ENCODE results near the gene U2AF1L4.
A peak's percentile ranks its signal among the peaks of the same experiment; 100 is the strongest.
"Not testable (repeated sequence)": the region's sequence is repeated elsewhere in the genome, so short reads cannot be mapped to it uniquely, and the experiment has no call there.

The U2AF1L4 gene

DNA sequence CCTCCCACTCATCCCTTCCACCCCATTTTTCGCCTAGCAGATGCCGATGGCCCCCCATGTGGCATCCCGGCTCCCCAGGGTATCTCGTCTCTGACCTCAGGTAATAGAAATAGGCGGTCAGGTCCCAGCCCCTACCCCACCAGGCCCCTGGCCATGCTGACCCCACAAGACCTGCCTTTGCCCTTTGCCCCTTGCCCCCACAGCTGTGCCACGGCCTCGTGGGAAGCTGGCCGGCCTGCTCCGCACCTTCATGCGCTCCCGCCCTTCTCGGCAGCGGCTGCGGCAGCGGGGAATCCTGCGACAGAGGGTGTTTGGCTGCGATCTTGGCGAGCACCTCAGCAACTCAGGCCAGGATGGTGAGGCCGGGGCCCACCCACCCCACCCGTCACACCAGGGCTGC lies 35.5 kb upstream of the U2AF1L4 start:
- DNase-seq (ENCODE audit: low read depth in 2 of 2) = no peak

DNA sequence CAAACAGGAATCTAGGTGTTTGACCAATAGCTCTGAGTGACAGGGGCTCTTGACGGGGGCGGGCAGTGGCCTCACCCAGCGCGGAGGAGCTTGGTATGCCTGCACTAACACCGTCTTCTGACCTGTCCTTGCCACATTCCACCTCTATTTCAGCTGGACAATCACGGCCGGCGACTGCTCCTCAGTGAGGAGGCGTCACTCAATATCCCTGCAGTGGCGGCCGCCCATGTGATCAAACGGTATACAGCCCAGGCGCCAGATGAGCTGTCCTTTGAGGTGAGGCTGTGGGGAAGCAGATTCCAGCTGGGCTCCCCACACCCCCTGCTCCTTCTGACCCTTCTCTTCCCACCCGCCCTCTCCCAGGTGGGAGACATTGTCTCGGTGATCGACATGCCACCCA lies 34.8 kb upstream of the U2AF1L4 start:
- DNase-seq (ENCODE audit: low read depth in 2 of 2) = no peak

DNA sequence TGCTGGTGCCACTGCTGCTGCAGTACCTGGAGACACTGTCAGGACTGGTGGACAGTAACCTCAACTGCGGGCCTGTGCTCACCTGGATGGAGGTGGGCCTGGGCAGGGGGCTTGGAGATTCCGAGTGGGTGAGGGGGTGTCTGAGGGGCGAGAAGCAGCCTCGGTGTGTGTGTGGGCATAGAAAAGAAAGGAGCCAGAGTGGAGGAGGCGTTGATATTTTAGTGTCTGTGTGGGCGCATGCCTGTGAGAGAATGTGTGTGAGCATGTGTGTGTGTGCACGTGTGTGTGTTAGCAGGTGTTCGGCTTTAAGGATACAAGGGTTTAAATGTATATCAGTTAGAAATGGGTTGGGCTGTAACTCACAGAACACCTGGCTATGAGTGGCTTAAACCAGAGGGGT lies 33.8 kb upstream of the U2AF1L4 start:
- DNase-seq (ENCODE audit: low read depth in 2 of 2) = no peak

DNA sequence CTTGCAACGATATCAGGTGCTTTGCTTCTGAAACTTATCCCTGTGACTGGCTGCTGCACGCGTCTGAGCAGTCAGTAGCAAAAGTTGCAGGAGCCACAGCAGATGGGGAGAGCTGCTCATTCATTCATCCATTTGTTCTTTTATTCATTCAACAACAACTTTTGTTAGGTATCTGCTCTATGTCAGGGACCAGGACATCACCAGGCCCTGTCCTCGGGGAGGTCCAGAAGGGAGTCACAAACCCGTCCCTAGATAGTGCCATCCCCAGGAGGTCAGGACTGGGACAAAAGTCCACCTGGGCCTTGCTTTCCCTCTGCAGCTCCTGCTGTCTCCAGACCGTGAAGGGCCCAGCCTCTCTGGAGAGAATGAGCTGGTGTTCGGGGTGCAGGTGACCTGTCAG lies 32.7 kb upstream of the U2AF1L4 start:
- DNase-seq (ENCODE audit: low read depth in 2 of 2) = no peak

DNA sequence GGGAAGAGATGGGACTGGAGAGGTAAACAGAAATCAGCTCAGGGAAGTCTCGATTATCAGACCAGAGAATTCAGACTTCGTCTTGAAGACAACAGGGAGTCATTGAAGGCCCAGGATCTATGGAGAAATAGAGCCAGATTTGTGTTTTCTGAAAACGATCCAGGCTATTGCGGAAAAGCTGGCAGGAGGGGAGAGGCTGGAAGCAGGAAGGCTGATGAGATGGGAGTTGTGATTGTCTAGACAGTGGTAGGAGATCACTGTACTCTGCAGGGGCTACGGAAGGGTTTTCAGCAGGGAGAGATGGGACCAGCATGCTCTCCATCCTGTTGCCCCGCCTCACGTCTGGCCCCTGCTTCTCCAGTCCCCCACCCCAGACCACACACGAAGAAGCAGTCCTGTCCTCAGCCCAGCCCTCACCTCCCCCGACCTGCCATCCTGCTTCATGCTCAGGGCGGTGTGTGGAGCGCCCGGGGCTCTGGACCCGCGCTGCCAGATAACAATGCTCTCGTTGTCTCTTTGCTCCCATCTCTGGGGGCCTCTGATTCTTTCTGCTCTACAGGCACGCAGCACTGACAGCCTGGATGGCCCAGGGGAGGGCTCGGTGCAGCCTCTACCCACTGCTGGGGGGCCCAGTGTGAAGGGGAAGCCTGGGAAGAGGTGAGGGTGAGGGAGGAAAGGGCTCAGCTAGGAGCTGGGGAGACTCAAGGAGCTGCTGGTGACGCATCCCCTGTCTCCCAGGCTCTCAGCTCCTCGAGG lies 32.0 kb upstream of the U2AF1L4 start:
- DNase-seq (ENCODE audit: low read depth in 2 of 2) = no peak

DNA sequence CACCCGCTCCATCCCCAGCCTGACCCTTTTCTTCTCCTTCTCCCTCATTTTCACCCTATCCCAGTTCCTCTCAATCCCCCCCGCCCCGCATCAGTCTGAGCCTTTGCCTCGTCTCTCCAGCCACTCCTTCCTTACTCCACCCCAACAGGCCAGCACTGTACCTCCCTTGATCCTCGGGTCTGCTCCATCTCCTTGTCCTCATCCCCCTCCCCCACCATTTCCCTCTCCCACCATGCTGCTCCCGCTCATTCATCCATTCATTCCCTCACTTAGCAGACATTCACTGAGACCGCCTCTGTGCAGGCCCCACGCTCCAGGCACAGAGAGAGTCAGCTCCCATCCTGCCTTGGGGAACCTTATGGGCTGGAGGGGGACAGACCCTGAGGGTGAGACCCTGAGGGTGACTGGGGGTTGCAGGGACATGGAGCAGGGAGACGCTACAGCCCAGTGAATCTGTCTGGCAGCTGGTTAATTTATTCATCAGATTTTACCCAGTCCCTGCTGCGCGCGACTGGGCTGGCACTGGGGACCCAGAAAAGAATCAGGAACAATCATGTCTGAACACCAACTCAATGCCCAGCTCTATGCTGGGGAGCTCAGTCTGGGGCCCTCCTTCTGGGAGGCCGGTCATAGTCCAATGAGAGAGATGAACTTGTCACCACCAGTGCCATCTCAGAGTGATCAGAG lies 31.0 kb upstream of the U2AF1L4 start:
- DNase-seq (ENCODE audit: low read depth in 2 of 2) = no peak

DNA sequence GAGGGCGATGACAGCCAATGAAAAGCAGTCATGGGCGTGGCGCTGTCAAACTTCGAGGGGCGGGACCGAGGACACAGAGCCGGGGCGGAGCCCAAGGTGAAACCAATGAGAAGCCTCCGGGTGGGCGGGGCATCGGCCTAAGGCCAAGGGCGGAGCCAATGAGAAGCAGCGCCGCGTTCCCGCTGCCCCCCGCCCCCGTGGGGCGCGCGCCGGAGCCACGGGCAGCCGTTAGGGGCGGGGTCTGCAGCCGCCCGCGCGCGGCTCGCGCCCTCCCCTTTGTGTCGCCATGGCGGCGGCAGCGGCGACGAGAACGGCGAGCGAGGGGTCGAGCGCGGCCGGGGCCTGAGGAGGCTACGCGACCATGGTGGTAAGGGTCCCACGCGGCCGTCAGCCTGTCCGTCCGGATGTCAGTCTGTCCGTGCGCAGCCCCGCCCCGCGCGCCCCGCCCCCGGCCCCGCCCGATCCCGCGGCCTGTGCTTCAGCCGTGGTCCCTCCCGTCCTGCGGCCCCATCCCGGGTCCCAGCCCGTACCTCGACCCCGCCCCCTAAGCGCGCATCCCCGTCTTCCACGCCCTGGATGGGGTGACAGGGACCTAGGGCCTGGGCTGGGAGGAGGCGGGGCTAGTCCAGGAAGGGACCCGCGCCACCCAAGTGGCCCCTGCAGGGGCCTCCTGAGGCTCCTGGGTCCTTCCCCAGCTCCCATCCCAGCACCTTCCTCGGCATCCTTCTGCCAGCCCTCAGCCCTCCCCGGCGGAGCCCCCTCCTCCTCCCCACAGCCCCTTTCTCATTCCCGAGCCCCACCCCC lies 30.3 kb upstream of the U2AF1L4 start, which contains the start of gene ARHGAP33:
Gene ARHGAP33 (plus strand): TSS at position 267 of the 804 bp plus-strand sequence. CDS start 95 bp downstream, at position 362.
- peak; percentile 97 to 99 for DNase-seq (ENCODE audit: low read depth in 2 of 2)

DNA sequence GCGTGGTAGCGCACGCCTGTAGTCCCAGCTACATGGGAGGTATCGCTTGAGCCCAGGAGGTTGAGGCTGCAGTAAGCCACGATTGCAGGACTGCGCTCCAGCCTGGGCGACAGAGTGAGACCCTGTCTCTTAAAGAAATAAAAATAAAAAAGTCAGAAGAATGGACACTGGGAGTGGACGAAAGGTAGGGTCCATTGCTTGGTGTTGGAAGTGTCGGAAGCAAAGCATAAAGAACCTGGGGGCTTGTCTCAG lies 29.8 kb upstream of the U2AF1L4 start:
- DNase-seq (ENCODE audit: low read depth in 2 of 2) = no peak

DNA sequence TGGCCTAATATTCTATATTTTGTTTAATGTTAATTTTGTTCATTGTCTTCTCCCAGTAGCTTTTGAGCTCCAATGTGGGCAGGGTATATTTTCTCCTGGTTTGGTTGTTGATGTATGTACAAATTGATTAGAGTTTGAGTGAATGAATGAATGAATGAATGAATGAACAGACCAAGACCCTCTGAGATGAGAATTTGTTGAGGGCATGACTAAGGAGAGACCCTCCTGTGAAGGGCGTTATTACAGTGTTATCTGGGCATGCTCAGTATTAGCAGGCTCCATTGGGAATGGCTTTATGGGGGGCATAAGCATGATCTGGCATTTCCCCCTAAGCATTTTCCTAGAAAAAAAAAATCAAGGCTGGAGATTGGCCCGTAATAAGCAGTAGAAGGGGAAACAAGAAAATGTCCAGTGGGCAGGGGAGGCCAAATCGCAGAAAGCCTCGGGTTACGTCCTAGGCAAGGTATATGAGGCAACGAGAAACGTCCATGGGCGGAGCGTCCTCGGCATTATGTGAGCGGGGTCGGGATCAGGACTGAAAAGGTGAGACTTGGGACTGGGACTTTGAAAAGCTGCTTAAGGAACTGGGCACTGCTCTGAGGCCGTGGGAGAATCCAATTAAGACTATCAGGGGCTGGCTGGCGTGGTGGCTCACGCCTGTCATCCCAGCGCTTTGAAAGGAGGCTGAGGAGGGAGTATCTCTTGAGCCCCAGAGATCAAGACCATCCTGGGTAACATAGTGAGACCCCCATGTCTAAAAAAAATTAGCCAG lies 29.2 kb upstream of the U2AF1L4 start:
- no peak for DNase-seq (ENCODE audit: low read depth in 2 of 2)

DNA sequence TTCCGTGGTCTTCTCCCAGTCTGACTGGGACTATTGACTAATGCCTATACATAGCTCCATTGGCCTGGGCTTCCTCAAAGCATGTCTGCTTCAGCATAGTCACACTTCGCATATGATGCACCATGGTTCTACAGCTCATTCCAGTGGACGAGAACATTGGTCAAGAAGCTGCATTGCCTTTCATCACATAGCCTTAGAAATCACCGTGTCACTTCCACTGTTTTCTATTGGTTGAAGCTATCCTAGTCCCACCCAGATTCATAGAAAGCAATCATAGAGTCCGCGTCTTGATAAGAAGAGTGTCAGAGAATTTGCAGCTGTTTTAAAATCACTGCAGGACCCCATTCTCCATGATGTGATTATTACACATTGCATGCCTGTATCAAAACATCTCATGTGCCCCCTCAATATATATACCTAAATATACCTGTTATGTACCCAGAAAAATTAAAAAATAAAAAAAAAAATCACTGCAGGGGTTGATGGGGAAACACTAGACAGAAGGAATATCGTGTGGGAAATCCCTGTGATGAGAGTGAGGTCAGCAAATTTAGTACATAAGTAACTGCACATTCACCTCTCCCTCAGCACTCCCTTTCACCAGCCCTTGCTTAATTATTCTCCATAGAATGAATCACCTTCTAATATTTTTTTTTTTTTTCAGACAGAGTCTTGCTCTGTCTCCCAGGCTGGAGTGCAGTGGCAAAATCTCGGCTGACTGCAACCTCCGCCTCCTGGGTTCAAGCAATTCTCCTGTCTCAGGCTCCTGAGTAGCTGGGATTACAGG lies 28.0 kb upstream of the U2AF1L4 start:
- no peak for DNase-seq (ENCODE audit: low read depth in 2 of 2)

DNA sequence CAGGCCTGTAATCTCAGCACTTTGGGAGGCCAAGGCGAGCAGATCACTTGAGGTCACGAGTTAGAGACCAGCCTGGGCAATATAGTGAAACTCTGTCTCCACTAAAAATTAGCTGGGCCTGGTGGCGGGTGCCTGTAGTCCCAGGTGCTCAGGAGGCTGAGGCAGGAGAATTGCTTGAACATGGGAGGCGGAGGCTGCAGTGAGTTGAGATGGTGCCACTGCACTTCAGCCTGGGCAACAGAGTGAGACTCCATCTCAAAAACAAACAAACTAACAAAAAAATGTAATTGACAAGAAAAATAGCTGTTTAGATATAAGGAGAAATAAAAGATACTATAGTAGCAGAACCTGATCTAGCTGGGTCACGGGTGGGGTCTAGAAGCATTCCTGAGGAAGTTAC lies 27.1 kb upstream of the U2AF1L4 start:
- DNase-seq (ENCODE audit: low read depth in 2 of 2) = not testable (repeated sequence)

DNA sequence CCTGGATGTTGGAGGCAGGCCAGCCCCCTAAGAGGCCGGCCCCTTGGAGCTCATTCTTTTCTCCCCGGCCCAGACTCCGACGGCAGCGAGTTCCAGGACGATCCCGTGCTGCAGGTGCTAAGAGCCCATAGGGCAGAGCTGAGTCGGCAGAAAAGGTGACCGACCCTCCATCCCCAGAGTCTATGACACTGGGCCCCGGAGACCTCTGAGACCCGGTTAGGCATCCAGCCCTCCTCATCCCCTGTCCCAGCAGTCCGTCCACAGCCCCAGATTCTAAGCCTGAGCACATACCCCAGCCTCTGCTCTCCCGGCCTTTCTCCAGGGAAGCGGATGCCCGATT lies 22.8 kb upstream of the U2AF1L4 start:
- no peak for DNase-seq (ENCODE audit: low read depth in 2 of 2)

DNA sequence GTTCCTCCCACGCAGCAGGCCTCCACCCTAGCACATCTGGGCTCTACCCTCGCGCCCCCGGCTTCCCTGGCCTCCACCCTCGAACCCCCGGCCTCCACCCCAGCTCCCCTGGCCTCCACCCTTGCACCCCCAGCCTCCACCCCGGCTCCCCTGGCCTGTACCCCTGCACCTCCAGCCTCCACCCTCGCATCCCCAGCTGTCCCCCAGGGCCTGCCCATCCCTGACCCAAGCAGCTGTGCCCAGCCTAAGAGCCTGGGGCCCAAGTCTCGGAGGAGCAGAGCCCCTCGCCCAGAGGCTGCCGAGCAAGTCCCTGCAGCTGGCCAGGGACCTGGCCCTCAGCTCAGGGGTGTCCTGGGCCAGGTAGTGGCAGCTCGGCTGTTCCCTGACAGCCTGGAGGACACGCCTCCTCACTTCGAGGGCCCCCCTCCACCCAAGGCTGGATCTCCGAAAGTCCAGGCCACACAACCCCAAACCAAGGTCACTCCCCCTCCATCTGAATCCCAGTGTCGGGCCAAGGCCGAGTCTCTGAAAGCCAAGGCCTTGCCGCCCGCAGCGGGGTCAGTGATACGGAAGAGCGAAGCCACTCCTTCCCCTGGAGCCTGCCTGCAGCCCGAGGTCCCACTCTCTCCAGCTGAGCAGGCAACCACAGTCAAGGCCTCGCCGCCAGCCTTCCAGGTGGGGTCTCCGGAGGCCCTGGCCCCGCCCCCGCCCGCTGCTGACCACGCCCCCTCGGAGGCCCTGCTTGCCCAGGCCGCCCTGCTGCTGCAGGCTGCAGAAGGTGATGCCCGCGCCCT lies 22.3 kb upstream of the U2AF1L4 start:
- DNase-seq (ENCODE audit: low read depth in 2 of 2) = no peak

DNA sequence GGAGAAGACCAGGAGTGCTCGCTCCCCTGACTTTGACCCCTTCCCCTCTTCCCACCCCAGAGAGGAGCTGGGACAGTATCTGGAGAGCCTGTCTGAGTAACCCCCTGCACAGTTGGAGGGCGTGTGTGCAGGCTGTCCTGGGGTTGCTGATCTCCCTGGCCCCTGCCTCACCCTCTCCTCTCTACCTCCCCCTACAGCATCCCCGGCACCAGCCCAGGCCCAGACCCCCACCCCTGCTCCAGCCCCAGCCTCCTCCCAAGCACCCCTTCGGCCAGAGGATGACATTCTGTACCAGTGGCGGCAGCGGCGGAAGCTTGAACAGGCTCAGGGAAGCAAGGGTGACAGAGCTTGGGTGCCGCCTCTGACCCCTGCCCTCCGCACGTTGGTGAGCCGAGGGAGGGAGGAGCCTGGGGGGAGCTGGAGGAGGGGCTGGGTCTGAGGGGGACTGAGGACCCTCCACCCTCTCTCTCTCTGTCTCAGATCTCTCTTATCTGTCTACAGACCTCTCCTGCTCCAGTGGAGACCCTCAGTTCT lies 21.4 kb upstream of the U2AF1L4 start:
- DNase-seq (ENCODE audit: low read depth in 2 of 2) = no peak

DNA sequence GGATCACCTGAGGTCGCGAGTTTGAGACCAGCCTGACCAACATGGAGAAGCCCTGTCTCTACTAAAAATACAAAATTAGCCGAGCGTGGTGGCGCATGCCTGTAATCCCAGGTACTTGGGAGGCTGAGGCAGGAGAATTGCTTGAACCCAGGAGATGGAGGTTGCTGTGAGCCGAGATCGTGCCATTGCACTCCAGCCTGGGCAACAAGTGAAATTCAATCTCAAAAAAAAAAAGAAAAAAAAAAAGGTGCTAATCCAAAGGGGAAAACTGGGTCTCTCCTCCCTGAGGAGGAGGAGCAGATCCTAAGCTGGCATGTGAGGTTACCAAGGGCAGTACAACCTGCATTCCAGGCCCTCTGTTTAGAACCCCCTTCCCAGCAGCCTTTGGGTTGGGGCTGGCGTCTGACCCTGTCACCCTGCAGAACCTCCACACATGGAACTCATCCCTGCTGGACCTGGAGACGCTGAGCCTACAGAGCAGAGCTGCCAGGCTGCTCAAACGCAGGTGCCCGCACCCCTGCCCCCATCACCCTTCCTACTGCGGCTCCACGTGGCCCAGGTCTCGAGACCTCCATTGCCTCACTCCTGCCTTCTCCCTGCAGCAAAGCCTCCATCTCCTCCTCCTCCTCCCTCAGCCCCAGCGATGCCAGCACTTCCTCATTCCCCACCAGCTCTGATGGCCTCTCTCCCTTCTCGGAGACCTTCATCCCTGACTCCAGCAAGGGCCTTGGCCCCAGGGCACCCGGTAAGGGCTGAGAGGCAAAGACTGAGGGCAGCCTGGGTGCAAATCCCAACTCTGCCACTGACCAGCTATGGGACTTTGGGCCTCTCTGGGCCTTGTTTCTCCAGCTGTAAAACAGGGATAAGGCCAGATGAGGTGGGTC lies 19.5 kb upstream of the U2AF1L4 start:
- no peak for DNase-seq (ENCODE audit: low read depth in 2 of 2)

DNA sequence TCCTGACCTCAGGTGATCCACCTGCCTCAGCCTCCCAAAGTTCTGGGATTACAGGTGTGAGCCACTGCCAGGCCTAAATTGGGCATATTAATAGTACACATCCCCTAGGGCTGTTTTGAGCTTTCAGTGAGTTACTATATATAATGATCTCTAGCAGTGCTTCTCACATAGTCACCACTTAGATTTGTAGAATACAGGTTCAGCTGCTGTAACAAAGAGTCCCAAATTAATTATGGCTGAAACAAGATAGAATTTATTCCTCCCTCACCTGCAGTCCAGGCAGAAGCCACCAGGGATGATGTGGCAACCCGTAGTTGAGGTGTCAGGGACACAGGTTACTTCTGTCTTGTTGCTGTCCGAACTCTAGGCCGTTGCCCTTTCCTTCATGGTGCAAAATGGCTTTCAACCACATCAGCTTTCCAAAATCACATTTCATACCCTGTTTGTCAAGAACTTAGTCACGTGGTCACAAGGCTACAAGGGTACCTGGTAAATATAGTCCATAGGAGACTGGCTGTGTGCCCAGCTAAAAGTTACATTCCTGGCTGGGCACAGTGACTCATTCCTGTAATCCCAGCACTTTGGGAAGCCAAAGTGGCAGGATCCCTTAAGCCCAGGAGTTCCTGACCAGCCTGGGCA lies 15.6 kb upstream of the U2AF1L4 start:
- no peak for DNase-seq (ENCODE audit: low read depth in 2 of 2)

DNA sequence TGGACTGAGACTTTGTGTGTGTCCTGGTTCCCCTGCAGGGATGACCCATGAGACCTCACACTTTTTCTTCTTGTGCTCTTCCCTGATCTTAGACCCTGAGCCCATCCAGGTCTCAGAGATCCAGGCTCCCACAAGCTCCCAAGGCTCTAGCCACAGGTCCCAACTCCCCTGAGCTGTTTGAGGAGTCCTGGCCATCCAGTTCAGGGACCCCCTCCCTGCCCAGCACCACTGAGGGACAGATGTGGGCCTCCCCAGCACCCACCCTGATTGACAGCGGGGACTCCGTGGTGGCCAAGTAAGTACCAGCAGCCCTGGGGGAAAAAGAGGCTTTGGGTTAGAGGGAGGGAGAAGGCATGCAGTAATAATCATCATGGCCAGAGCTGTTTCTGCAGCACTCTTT lies 14.5 kb upstream of the U2AF1L4 start:
- DNase-seq (ENCODE audit: low read depth in 2 of 2) = no peak

DNA sequence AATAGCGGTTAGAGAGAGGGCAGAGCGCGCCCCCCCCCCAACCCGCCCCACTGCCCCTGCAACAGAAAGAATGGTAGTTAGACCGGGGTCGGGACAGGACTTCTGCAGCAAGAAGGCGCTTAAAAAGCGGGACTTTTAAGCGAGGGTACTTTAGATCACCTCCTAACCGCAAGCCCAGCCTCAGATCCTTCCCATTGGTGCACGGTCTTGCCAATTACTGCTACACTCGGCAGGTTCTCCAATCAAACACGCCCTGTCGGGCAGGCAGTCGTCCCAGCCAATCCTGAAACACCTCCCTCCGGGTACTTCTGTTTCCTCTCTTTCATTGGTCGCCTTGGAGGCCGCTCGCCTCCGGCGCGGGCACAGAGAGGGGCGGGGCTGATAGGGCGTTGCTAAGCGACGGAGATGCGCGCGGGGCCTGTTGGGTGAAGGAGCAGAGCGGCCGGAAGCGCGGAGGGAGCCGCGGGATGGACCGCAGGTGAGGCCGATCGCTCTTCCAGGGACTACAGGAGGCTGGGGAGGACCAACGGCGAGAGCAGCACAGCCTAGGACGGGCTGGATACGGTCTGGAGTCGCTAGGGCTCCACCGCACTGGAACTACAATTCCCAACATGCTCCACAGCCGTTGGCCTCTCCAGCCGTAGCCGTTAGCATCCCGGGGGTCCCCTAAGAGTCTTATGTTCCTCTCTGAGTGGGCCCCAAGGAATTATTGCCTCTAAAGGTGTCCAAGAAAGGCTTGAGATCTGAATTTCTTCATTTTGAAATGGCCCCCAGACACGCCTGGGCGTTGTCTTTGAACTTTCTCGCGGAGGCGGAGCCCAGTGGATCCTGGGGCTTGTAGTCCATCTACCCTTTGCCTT lies 12.8 kb upstream of the U2AF1L4 start, which contains the start of gene PROSER3:
Gene PROSER3 (plus strand): TSS at position 428 of the 860 bp plus-strand sequence. CDS start 40 bp downstream, at position 468.
- DNase-seq (ENCODE audit: low read depth in 2 of 2) = peak; percentile 93 to 94
